GM12864 (cell line): ENCODE results near the gene ADORA2B.
"Not testable (repeated sequence)": the region's sequence is repeated elsewhere in the genome, so short reads cannot be mapped to it uniquely, and the experiment has no call there.

ENCODE experiments used
- DNase-seq: peaks from one replicate; pipeline ENCODE4 v3.0.0-alpha.2; 2011; ENCODE audit warnings: low read depth
- H3K4me3 ChIP-seq: 2 replicates; pipeline ENCODE4 v1.5.1; 2011; ENCODE audit warnings: mild to moderate bottlenecking, low read depth, low read length, control low read depth
- TF ChIP-seq, protein P1 (sequence below): IDR thresholded peaks from 2 replicates; pipeline ENCODE4 v1.5.1; 2011; ENCODE audit warnings: low read depth, mild to moderate bottlenecking, moderate library complexity, low read length, control low read depth, inconsistent platforms; ENCODE audit errors: missing control alignments

ADORA2B gene

GRCh38 chr17:15909481-15909991, 35.4 kb upstream of the ADORA2B start:
- no peak overlapping the region for H3K4me3 ChIP-seq
- TF ChIP-seq, protein P1, sequence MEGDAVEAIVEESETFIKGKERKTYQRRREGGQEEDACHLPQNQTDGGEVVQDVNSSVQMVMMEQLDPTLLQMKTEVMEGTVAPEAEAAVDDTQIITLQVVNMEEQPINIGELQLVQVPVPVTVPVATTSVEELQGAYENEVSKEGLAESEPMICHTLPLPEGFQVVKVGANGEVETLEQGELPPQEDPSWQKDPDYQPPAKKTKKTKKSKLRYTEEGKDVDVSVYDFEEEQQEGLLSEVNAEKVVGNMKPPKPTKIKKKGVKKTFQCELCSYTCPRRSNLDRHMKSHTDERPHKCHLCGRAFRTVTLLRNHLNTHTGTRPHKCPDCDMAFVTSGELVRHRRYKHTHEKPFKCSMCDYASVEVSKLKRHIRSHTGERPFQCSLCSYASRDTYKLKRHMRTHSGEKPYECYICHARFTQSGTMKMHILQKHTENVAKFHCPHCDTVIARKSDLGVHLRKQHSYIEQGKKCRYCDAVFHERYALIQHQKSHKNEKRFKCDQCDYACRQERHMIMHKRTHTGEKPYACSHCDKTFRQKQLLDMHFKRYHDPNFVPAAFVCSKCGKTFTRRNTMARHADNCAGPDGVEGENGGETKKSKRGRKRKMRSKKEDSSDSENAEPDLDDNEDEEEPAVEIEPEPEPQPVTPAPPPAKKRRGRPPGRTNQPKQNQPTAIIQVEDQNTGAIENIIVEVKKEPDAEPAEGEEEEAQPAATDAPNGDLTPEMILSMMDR: no peak
- DNase-seq: no peak

- DNase-seq: no peak
- TF ChIP-seq, protein P1: no peak
- no peak overlapping the region for H3K4me3 ChIP-seq
These were observed 34.1 kb upstream of the ADORA2B start for GRCh38 chr17:15910791-15911190.

DNA sequence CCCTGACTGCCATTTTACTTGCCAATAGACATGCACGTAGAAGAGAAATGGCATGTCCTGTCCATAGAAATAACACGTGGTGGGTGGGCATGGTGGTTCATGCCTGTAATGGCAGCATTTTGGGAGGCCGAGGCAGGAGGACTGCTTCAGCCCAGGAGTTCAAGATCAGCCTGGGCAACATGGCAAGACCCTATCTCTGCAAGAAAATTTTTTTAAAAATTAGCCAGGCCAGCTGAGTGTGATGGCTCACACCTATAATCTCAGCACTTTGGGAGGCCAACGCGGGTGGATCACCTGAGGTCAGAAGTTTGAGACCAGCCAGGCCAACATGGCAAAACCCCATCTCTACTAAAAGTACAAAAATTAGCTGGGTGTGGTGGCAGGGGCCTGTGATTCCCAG, 33.2 kb upstream of the ADORA2B start:
- not testable (repeated sequence) for DNase-seq, H3K4me3 ChIP-seq

DNA sequence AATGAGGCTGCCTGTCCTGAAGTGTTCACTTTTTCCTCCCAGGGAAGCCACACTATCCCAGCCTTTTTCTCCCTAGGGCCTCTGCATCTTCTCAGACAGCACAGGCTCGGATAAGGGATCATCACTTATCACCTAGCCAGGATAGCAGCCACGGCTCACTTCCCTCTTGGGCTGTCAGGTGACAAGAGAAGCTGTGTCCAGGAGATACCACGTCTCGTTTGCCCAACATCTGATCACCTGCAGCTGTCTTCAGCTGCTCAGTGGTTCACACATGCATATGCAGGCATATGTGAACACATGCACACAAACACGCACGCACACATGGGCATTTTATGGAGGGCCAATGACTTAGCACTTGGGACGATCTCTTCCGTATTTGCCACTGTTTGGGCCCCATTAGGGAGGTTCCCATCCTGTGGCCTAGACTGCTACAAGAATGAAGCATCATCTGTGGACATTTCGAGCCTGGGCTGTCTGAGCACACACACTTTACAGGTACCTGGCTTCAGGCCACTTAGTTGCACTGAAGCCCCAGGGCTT, 32.4 kb upstream of the ADORA2B start:
- TF ChIP-seq, protein P1: no peak
- DNase-seq: no peak
- no peak overlapping the region for H3K4me3 ChIP-seq

DNA sequence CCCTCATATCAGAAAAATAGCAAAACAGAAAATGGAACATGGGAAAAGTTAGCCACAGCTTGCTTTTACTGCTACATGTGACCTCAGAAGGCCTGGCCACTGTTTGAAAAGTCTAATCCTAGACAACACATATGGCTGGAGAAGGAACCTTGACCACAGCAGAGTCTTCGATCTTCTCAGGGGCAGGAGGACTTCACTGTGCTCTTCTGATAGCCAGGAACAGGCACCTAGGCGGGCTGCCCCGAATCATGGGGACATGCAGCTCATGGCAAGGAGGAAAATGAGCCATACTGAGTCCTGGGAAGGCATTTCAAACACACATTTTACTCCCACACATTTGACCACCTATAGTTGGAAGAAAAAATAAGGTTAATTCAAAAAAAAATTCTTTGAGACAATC, 31.1 kb upstream of the ADORA2B start:
- DNase-seq: no peak
- H3K4me3 ChIP-seq: no peak overlapping the region
- TF ChIP-seq, protein P1: no peak

- DNase-seq: no peak
- TF ChIP-seq, protein P1: no peak
- H3K4me3 ChIP-seq: no peak overlapping the region
These were observed 30.3 kb upstream of the ADORA2B start for GRCh38 chr17:15914400-15915170.

DNA sequence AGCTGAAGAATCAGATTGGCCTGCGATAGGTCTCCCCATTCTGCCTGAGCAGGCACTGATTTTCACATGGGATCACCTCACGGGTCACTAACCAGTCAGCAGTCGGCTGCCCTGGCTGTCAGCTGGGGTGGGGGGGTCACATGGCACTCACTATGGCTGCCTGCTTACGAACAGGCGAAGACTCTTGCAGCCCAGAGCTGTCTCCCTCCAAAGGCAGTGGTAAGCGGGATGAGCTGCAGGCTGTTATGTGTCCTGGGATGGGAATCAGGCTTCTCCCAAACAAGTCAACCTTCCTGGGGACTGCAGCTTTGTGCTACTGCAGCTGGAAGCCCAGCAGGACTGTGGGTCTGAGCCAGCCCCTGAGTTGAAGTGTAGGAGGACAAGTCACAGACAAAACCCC, 29.0 kb upstream of the ADORA2B start:
- DNase-seq: no peak
- TF ChIP-seq, protein P1: no peak

More for the DNA sequence above, 29.0 kb upstream of the ADORA2B start:
- no peak overlapping the region for H3K4me3 ChIP-seq
